Stimulated activated CD4-positive, alpha-beta T cell treated with anti-CD3 and anti-CD28 coated beads, Interleukin-15, amount 100 ng/mL, for 1 hour (primary cell): ENCODE measurements around the gene OLFML2B.
"Not testable (repeated sequence)": the region's sequence is repeated elsewhere in the genome, so short reads cannot be mapped to it uniquely, and the experiment has no call there.

ENCODE experiments used
- DNase-seq, 2 donors: peaks; one replicate each; pipeline ENCODE4 v3.0.0-alpha.2; 2020; ENCODE audit warnings: low read depth in 1 of 2, low spot score in 1 of 2

Gene OLFML2B

DNA sequence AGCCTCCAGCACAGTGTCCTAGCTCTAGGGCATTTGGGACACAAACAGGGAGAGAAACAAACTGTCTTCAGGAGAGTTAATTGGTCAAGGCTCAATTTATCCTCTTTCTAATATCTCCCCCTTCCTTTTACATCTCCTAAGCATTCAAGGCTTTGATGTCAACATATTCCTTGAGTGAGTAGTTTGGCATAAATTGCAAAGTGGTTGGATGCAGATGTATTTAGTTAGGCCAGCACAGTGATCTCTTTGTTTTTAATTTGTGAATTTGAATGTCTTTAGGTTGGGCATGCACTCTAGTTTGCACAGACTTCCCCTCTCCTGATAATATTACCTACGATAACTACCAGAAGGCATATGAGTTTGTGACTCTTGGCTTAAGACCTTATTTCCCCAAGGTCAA is 12.5 kb upstream of the OLFML2B start:
- DNase-seq: no peak

DNA sequence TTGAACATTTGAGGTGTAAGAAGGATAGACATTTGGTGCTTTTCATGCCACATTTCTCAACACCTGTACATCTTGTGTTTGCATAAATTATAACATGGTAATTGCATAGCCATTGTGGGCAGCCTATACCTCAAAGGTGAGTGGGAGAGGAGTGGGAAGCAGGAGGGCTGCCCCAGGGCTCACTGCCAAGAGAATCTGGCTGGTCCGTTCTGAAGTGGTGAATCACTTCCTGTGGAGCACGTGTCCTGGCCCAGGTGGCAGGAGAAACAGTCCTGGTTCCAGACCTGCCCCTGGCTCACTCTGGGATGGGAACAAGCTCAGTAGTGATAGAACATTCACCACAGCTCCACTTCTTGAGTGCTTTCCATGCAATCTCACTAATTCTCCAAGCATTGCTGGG is 11.6 kb upstream of the OLFML2B start:
- no peak for DNase-seq

DNA sequence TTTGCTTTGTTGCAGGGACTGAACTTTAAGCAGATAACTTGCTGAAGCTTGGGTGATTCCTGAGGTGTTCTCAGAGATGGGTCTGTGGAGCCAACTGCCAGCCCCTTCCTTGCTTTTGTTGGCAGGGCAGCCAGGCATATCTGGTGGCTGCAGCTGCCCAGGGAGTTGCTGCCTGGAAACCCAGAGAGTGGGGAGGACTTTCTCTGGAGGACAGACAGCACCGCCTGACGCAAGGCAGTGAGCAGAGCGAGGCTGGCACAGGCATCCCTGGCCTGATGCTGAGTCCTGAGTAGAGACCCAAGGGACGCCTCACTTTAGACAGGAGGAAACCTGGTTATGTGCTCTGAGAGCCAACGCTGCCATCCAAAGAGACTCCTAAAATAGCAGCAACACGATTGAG is 9.8 kb upstream of the OLFML2B start:
- no peak for DNase-seq

DNA sequence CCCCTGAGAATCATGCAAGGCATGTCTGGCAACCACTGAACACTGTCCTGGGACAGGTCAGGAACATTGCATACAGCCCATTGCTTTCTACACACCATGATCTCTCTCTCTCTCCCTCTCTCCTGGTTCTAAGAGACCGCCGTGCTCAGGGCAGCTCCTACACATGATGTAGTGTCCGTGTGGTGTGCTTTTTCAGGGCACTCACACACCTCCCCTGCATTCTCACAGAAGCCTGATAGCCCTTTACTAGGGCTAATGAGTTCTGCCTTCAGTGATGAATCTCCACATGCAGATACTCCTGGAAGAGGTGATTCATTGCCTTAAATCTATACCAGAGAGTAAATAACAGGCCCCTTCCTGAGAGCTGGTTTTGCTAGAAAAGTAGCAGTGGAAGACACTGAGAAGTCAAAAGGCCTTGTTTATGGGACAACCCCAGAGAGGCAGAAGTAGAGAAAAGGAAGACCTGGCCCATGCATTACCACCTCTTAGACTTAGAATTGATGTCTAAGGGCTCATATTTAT is 7.2 kb upstream of the OLFML2B start:
- DNase-seq: no peak

DNA sequence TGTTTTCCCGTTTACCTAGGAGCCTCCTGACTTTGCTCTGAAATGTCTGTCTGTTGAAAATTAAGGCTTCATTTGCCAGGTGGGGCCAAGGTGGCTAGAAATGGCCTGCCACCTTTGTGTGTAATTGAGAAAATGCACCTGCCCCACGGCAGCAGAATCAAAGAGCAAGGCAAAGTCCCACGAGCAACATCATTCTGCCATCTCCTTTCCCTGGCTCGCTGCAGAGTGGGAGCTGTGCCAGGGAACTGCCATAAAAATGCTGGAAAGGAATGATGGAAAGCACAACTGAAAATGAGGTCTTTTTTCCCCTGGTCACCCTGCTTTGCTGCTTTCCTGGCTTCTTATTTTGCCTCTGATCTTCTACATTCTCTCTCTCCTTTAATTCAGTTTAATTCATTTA is 5.5 kb upstream of the OLFML2B start:
- no peak for DNase-seq

DNA sequence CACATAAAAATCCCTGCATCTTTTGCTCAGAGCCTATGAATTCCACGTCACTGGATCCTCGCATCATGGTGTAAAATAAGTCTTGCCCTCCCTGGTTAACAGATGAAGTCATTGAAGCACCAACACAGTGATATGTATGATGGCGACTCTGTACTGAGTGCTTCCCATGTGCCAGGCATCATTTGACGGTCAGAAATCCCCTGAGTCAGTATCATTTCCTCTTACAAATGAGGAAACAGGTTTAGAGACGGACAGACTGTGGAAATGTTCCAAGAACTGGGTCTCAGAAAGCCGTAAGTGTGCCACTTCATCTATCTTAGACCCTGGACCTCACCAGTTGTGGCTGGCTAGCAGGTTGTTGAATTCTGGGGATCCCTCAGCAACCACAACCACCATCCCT is 5.1 kb upstream of the OLFML2B start:
- no peak for DNase-seq

DNA sequence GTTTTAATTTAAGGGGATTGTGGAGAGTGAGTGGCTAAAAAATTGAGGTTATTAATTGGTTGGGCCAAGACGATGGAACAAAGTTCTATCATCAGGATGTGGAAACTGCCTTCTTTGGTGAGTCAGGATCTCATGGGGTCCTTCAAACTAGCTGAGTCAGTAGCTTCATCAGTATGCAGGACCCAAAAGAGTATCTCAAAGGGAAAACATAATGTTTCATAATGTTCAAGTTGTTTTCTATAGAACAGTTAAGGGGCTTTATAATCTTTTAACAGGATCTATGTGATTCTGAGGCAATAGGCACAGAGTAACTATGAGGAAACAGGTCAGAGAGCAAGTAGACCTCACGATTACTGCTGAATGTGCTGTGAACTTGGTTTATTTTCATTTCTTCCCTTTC is 3.2 kb upstream of the OLFML2B start:
- DNase-seq: no peak

DNA sequence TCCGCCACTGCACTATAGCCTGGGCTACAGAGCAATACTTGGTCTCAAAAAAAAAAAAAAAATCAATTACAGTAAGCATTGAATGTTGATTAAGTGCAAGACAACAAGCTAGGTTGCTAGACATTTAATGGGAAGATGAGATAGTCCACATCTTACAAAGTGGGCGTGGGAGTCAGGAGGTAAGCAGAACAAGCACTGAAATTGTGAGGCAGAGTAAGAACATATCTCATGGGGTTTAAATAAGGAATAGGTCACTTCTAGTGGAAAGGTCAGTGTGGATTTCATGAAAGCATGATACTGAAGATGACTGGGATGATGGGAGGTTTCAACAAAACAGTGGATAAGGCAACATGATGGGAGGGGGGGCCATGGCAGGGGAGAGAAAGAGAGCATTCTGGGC is 1.9 kb upstream of the OLFML2B start:
- no peak for DNase-seq

DNA sequence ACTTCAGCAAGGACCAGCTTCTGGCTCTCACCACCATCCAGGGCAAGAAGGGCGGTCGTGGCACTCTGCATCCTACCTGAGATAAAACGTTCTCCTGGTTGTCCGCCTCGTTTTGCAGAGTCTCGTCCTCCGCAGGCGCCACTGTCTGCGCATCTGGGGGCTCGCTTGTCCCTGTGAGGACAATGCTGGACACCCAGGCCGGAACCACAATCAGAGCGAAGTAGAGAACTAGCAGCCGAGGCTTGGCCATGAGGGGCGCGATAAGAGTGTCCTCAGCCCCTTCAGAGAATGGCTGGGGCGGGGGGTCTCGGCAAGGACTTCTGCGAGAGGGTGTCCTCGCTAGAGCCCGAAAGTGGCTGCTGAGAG is 505 bp downstream of the OLFML2B start:
- no peak for DNase-seq

DNA sequence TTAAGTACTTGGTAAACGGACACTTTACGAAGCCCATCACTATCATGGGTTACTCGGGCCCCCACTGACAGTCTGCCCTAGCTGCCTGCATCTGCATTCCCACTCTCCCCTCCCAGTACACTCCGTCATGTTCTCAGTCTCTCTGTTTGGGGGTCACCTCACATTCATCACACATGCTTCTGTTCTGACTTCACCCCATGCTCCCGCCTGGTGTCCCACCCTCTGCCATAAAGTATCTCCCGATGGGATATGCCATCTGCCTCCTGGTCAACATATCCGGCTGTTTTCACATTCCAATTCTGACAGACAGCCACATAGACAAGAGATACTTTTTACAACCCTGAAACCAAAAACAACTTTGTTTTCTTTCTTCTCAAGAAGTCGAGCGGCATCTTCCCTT is 1.0 kb downstream of the OLFML2B start:
- DNase-seq: no peak

DNA sequence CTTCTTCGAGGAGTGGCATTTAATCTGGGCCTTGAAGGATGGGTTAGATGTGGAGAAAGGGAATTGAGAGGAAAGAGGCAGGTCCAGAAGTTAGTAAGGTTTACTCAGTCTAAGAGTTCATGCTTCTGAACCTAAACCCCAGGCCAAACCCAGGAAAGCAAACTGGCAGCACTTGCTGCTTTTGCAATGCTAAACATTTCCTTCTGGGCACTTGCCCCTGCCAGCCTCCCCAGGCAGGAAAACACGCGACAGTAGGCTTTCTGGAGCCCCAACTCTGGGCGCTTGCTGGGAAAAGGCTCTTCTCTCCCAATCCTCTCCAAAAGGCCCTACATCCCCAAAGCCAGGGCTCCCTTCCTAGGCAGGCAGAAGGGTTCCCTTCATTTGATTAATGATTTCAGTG is 2.5 kb downstream of the OLFML2B start:
- DNase-seq: no peak

DNA sequence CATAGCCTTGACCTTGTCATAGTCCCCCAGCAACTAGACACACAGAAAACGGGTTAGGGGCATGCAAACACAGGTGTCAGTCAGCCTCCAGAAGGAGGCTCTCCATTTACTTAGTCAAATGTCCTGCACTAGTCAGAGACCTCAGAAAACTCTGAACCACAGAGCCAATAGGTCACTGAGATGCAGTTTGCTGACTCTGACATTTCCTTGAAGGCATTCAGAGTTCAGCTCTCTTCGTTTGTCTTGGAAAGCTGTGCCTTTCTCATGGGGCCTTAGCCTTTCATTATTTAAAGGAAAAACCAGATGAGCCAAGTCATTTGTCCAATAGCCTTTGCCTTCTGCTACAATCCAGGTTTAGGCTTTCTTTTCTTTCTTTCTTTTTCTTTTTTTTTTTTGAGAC is 3.5 kb downstream of the OLFML2B start:
- no peak for DNase-seq

DNA sequence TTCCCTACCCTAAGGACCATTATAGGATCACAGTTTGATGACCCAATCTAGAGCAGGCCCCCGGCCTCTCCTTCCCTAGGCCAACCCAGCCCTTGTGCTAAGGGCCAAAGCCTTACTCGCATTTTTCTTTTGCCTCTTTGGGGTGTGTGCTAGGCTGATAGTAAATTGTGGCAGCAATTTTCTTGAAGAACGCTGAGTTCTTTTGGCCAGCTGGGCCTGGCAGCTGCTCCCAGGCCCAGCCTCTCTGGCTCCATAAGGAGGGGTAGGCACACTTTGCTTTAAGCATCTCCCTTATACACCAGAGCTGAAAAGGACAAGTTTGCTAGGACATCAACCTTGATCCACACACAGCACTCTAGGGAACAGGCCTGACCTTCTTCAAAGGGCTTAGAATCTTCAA is 4.2 kb downstream of the OLFML2B start:
- DNase-seq: no peak

DNA sequence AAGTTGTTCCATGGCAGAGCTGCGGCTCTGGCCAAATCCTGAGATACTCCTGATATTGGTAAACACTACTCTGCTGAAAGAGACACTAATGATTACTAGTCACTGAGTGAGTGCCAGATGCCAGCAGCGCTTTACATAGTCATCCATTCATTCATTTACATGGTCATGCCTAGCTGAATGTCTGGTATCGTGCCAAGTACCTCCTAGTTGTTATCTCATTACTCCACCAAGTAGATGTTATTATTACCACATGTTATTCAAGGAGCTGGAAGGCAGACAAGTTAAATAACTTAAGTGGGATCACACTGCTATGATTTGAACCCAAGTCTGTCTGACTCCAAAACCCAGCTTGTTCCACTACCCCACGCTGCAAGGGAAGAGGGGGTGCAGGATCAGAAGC is 4.7 kb downstream of the OLFML2B start:
- DNase-seq: no peak

DNA sequence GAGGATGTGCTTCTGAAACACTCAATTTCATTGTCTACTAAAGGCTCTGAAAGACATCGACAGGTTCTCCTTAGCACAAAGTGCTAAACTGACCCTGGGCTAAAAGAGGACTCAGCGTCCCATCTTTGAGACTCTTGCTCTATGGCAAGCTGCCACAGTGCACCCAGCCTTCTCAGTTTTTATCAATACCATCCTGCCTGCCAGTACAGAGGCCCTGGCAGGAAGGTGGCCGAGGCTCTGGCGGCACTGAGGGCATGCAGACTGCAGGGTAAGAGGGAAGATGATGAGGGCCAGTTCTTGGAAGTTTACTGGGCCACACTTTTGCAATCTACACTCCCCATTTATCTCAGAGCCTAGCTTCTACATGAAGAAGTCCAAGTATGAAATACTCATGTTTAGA is 5.3 kb downstream of the OLFML2B start:
- no peak for DNase-seq

DNA sequence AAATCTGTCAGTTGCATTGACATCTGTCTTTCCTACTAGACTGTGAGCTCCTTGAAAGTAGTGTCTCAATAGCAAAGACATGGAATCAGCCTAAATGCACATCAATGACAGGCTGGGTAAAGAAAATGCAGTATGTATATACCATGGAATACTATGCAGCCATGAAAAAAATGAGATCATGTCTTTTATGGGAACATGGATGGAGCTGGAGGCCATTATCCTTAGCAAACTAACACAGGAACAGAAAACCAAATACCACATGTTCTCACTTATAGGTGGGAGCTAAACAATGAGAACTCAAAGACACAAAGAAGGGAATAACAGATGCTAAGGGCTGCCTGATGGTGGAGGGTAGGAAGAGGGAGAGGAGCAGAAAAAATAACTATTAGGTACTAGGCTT is 5.9 kb downstream of the OLFML2B start:
- DNase-seq: not testable (repeated sequence)

DNA sequence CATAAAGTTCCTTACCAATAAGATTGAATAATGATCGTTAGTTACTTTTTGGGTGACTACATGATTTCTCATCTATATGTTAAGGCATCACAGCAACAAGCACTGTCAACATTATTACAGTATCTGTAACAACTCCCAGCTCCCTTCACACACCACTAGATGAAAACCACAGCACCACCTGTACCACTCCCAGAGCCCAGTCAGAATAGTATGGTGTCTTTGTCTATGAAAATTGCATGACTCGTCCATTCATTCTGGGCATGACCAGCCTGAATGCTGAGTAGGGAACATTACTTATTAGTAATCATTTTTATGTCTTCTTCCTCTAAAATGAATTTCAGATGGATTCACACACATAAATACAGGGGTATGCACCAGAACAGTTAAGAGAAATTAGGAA is 7.0 kb downstream of the OLFML2B start:
- DNase-seq: no peak

DNA sequence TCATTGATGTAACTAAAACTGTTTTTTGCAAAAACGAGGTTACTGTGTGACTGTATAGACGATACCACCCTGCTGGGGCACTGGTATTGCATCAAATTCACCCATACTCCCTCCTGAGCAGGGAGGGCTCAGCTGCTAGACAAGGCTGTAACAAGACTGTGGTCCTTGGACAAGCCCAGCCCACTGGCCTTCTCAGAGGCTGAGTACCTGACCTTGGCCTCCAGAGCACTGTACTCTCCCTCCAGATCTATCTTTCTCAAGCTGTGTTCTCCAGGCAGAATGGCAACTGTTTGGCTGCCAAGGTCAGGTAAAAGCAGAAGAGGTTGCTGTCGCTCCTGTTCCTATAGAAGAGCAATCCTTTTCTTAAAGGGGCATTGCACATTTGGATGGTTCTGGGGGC is 8.5 kb downstream of the OLFML2B start:
- DNase-seq: no peak

DNA sequence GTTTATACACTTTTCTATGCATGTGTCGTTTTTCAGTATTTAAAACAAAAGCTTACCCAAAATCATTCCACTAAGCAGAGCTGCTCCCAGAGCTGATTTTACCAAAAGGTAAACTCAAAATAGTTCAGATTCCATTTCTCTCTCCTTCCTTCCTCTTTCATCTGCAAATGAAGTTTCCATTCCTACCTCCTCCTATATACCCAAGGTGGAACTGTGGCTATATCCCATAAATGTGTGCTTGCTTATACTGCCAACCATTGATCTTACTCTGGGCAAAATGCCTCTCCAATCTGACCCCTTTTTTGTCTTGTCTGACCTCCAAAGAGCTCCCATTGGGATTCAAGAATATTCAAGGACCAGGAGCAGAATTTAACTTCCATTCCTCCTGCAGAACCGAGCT is 9.5 kb downstream of the OLFML2B start:
- no peak for DNase-seq

DNA sequence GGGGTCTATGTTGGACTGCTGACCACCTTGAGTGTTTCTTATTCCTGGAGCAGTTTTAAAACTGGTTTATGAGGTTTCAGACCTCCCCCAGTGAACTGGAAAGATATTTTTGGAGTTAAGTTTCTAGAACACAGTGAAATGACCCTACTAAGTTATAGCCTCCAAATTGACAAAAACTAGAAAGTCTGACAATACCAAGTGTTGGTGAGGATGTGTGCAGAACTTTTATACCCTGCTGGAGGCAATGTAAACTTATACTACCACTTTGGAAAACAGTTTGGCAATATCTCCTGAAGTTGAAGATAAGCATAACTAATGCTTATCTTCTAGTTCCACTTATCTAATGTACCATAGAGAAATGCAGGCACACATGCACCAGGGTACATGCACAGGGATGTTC is 10.4 kb downstream of the OLFML2B start:
- no peak for DNase-seq

DNA sequence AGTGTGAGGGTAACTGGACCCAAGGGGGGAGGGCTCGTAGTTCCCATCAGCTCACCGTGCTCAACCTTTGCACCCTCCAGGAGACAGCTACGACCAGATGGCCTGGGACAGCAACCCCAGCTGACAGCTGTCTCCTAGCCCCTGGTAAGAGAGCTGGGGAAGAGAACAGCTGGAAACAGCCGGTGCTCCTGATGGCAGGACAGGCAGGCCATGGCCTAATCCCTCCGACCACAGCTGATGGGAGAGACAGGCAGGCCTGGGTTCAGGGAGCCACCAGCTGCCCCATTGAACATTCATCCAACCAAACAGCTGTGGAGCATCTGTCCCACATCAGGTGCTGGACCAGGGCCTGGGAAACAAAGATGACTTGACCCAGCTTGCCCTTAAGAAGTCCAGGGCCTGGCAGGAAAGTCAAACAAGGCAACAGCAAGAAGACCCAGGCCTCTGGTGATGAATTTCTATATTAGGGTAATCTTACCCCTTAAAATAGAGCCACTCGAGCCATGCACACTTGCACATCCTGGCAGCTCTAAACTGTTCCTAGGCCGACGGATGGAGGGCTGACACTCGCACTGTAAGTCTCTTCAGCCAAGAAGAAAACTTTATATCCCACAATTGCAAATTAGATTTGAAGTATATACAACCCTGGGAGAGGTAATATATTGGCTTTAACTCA is 12.2 kb downstream of the OLFML2B start:
- DNase-seq: no peak

DNA sequence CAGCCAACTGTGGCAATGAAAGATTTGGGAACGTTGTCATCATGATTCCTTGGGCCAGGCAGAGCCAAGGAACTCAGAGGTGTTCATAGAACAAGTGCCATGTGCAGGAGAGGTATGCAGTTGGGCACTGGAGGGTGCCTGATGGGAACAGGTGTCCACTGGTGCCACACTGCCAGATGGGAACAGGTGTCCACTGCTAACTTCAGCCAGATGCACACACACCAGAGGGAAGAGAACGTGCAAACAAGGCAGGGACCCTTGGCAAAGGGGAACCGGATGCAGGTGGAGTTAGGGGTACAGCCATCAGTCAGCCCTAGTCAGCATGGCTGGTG is 13.5 kb downstream of the OLFML2B start:
- no peak for DNase-seq

DNA sequence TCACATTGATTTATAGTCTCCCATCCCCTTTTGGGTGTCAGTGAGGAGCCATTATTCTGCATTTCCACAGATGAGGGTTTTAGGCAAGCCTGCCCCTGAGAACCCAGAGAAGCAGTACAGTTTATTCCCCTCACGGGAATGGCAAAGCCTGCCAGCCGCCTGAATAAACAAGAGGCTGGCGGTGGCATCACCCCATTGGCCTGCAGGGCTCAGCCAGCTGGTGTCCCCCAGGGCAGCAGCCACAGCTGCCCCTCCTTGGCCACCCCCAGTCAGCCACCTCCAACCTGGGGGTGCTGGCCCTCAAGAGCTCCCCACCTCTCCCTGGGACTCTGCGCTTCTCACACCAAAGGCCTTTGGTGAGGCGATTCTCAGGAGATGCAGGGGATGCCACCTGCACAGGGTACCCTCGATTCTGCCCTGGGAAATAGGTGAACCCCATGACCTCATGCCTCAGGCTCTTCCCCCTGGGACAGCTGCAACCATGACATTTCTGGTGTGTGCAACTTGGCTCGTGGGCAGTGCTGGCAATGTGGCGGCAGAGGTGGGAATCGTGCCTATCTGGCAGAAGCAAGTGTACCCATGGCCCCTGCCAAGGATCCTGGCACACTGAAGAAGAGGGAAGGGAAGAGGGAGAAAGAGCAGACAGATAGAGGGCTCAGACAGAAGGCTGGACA is 14.0 kb downstream of the OLFML2B start:
- DNase-seq: no peak
